Measurements from ENCODE around the gene NAV2.

Gene NAV2

DNA sequence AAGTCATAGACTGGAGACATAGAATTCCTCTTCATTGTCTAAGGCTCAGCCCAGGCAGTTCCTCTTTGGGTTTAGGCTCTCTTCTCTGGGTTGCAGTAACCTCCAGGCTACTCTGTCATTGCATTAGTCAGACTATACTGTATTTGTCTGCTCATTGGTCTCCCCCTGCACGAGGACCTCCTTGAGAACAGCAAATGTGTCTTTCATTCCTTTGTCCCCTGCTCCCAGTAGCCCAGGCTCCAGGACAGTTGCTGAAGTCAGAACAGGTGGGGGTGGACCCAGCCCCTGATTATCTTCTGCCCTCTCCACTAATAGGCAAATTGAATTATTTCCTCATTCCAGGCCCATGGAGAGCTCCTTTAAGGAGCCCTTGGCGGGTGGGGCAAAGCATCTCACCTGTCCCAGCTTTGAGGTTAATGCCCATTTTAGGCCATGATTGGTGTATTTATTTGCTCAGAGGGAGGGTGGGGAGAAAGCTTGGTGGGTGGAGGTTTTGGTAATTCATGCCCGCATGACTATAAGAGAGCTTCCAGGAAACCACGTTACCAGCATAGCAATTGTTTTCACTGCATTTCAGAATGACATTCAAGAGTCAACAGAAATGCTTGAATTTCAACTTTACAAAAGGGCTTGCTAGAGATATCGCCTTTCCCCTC, 40.9 kb downstream of the NAV2 start:
- TF ChIP-seq, protein P1, sequence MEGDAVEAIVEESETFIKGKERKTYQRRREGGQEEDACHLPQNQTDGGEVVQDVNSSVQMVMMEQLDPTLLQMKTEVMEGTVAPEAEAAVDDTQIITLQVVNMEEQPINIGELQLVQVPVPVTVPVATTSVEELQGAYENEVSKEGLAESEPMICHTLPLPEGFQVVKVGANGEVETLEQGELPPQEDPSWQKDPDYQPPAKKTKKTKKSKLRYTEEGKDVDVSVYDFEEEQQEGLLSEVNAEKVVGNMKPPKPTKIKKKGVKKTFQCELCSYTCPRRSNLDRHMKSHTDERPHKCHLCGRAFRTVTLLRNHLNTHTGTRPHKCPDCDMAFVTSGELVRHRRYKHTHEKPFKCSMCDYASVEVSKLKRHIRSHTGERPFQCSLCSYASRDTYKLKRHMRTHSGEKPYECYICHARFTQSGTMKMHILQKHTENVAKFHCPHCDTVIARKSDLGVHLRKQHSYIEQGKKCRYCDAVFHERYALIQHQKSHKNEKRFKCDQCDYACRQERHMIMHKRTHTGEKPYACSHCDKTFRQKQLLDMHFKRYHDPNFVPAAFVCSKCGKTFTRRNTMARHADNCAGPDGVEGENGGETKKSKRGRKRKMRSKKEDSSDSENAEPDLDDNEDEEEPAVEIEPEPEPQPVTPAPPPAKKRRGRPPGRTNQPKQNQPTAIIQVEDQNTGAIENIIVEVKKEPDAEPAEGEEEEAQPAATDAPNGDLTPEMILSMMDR (IDR thresholded peaks at IDR 0.05; ENCODE audit: insufficient read depth, low read depth, low read length, missing control alignments) = no peak
- peak; percentile 27 for DNase-seq (ENCODE audit: low read depth)
- no peak overlapping the region for H3K4me3 ChIP-seq (ENCODE audit: low read length)

- TF ChIP-seq, protein P1 (IDR thresholded peaks at IDR 0.05; ENCODE audit: insufficient read depth, low read depth, low read length, missing control alignments) = no peak
- no peak overlapping the region for H3K4me3 ChIP-seq (ENCODE audit: low read length)
- no peak for DNase-seq (ENCODE audit: low read depth)
Observed at GRCh38 chr11:19756675-19757475, 44.2 kb downstream of the NAV2 start.

GRCh38 chr11:19759389-19759788, 46.8 kb downstream of the NAV2 start:
- no peak overlapping the region for H3K4me3 ChIP-seq (ENCODE audit: low read length)
- no peak for DNase-seq (ENCODE audit: low read depth)
- TF ChIP-seq, protein P1 (IDR thresholded peaks at IDR 0.05; ENCODE audit: insufficient read depth, low read depth, low read length, missing control alignments) = no peak

GRCh38 chr11:19762266-19762665, 49.6 kb downstream of the NAV2 start:
- no peak overlapping the region for H3K4me3 ChIP-seq (ENCODE audit: low read length)
- TF ChIP-seq, protein P1 (IDR thresholded peaks at IDR 0.05; ENCODE audit: insufficient read depth, low read depth, low read length, missing control alignments) = no peak
- no peak for DNase-seq (ENCODE audit: low read depth)

DNA sequence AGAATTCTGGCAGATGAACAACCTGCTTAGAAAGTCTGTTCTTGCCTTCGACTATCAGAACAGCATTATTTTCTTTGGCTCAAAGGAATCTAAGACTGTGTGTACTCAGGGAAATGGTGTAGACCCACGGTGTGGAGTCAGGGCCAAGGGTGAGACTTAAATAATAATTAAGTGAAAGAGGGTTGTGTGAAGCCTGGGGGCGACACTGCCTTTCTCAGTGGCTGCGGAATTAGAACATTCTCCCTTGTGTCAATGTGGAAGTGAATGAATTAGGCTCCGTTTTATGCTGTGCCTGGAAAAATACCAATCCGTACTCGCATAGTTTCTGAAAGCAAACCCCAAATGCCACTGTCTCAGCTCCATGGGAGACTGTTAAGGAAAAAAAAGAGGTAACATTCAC, 50.7 kb downstream of the NAV2 start:
- no peak for DNase-seq (ENCODE audit: low read depth)
- TF ChIP-seq, protein P1 (IDR thresholded peaks at IDR 0.05; ENCODE audit: insufficient read depth, low read depth, low read length, missing control alignments) = no peak

GRCh38 chr11:19766206-19766605, 53.6 kb downstream of the NAV2 start:
- H3K4me3 ChIP-seq (ENCODE audit: low read length) = no peak overlapping the region
- no peak for DNase-seq (ENCODE audit: low read depth)
- TF ChIP-seq, protein P1 (IDR thresholded peaks at IDR 0.05; ENCODE audit: insufficient read depth, low read depth, low read length, missing control alignments) = no peak

More for the DNA sequence above, 50.7 kb downstream of the NAV2 start:
- no peak overlapping the region for H3K4me3 ChIP-seq (ENCODE audit: low read length)
